IPS DF 4.7 (cell line): ENCODE results near the gene CABLES1.

Source experiments
- DNase-seq: peaks from one replicate; pipeline ENCODE4 v3.0.0-alpha.2; 2013; ENCODE audit warnings: low spot score; ENCODE audit errors: extremely low read depth

The CABLES1 gene

GRCh38 chr18:23113576-23113975 lies 21.7 kb upstream of the CABLES1 start:
- no peak for DNase-seq

- no peak for DNase-seq
Observed at GRCh38 chr18:23114171-23114881, 21.0 kb upstream of the CABLES1 start.

- no peak for DNase-seq
Observed at GRCh38 chr18:23114911-23115310, 20.4 kb upstream of the CABLES1 start.

- DNase-seq: no peak
Observed at GRCh38 chr18:23115683-23116096, 19.6 kb upstream of the CABLES1 start.

GRCh38 chr18:23121133-23121532 lies 14.2 kb upstream of the CABLES1 start:
- no peak for DNase-seq

GRCh38 chr18:23122334-23123229 lies 12.7 kb upstream of the CABLES1 start:
- no peak for DNase-seq

GRCh38 chr18:23126376-23127056 lies 8.8 kb upstream of the CABLES1 start:
- DNase-seq: no peak

- DNase-seq: no peak
Observed at GRCh38 chr18:23127090-23127489, 8.2 kb upstream of the CABLES1 start.

- no peak for DNase-seq
Observed at GRCh38 chr18:23129355-23130002, 5.8 kb upstream of the CABLES1 start.

GRCh38 chr18:23131693-23132319 lies 3.5 kb upstream of the CABLES1 start:
- DNase-seq: no peak

GRCh38 chr18:23133860-23134779 lies 1.2 kb upstream of the CABLES1 start:
- DNase-seq: peak; percentile 68

GRCh38 chr18:23135550-23136325 lies 453 bp downstream of the CABLES1 start:
- no peak for DNase-seq

GRCh38 chr18:23136326-23137096 lies 1.2 kb downstream of the CABLES1 start:
- DNase-seq: no peak

GRCh38 chr18:23137097-23137635 lies 1.9 kb downstream of the CABLES1 start:
- no peak for DNase-seq

- DNase-seq: no peak
Observed at GRCh38 chr18:23137788-23138216, 2.5 kb downstream of the CABLES1 start.

GRCh38 chr18:23138471-23138870 lies 3.2 kb downstream of the CABLES1 start:
- no peak for DNase-seq

GRCh38 chr18:23141104-23141999 lies 6.1 kb downstream of the CABLES1 start:
- no peak for DNase-seq
